NOMO-1 treated with DMSO at 0.1 percent for 48 hours (cell line): Measurements from ENCODE around the gene CEACAM7.
A peak's percentile ranks its signal among the peaks of the same experiment; 100 is the strongest.
"Not testable (repeated sequence)": the region's sequence is repeated elsewhere in the genome, so short reads cannot be mapped to it uniquely, and the experiment has no call there.

Experiments used
- DNase-seq: peaks from one replicate; lab custom pipeline; 2025; ENCODE audit not compliant: unreplicated experiment; lab: John Stamatoyannopoulos, UW

Gene CEACAM7

DNA sequence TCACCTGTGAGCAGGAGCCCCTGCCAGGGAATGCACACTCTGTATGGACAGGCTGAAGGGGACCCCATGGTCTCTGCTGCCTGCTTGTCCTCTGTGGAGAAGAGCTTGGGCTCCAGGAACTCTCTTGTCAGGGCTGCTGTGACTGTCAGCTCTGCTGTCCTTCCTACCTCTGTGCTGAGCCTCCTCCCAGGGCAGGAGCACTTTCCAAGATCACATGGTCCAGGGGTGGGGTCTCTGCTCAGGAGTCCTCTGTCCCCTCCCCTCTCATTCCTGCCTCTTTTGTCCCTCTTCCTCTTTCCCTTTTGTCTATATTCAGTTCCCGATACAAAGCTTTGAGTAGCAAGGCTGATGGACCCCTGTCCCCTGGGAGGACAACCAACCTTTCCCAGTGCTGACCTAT, at the start of gene CEACAM7:
CEACAM7 (minus strand) TSS at position 173 of the 400 bp plus-strand sequence; CDS start at position 68, 105 bp downstream.
- DNase-seq = no peak

DNA sequence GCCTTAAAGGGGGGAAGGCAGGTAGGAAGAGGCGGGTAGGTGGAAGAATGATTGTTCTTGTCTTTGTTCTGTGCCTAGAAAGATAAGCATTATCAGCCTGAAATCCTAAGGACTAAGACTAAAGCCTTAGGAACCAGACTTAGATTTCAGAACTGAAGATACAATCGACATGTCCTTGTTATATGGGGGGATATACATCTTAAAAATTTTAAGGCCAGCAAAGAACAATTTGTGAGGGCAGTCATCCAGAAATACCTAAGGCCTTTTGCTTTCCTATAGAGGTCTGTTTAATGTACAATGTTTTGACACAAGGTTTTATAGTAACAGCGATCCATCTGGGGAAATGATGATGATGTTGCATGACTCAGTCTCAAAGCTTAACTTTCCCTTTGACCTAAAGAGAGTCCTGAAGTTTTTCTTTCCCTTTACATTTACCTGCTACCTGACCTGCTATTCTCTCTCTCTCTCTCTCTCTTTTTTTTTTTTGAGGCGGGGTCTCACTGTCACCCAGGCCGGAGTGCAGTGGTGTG, 47.1 kb upstream of the CEACAM7 start:
- DNase-seq = no peak

DNA sequence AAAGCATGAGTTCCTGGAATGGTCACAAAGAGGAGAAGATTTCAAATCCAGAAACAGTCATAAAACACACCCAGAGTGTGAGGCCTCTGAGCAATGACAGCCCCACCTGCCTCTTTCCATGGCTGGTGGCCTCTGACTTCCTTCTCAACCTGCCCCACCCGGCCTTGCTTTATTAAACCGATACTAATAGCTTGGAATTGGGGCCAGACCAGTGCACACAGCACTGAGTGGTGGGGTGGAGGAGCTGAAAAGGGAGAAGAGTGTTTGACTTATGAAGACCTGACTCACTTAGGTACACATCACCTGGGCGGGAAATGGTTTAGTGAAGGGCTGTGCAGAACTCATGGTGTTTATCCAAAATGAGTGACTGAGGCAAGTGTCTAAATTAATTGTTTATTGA, 46.5 kb upstream of the CEACAM7 start:
- no peak for DNase-seq

DNA sequence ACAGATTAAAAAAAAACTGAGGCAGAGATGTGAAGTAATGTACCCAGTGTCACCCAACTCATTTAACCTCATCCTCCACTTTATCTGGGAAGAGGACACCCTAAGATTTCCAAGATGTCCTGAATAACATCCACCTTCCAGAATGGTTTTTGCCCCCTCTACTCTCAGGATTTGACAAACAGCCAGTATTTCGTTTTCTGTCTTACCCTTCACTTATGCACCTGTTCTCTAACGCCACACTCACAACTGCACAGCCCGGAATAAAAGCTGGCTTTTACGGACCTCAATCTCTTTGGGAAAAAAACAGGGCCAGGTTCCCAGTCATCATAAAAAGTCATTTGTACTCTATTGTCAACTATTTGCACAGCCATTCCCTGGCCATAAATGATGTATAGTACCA, 46.1 kb upstream of the CEACAM7 start:
- no peak for DNase-seq

DNA sequence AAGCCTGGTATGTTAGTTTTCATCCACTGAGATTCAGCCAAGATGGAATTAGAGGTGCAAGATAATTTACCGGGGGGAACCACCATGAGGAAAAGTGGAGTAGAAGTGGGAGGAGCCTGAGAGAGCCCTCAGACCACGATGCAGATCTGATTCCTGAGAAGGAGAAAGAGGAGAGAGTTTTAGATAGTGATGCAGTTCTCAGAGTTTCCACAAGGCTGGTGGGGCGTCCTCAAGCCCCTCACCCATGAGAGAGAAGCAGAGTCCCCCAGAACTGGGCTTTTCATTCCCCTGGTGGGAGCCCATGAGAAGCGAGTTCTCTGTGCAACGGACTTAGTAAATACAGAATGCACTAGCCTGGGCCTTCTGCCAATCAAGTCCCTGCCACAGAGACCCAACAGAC, 38.4 kb upstream of the CEACAM7 start:
- no peak for DNase-seq

DNA sequence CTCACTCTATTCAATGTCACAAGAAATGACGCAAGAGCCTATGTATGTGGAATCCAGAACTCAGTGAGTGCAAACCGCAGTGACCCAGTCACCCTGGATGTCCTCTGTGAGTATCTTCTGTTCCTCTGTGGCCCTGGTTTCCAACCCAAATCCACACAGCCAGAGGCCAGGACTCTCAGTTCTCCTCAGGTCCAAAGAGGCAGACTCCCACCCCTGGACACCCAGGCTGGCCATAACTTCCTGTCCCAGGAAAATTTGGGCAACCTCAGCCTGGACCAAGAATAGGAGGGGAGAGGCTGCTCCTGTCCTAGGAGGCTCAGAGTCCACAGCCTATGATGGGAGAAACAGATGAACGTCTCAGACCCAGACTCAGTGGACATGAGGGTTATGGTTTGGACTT, 32.0 kb upstream of the CEACAM7 start:
- no peak for DNase-seq

DNA sequence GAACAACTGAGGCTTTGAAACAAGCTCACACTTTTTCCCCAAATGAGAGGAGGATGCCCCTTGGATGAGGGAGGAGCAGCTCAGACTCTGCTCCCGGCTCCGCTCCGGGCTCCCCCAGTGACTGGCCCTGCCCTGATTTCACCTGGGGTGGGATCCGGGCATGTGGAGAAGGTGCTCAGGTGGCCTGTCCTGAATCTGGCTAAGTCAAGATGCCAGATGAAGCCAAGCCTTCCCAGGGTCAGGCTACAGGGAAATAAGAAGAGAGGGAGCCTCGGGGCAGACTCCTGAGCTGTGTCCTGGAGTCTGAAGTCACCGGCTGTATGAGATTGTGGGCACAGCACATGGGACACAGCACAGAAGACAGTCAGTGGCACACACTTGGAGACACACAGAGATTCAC, 30.7 kb upstream of the CEACAM7 start:
- DNase-seq = no peak

DNA sequence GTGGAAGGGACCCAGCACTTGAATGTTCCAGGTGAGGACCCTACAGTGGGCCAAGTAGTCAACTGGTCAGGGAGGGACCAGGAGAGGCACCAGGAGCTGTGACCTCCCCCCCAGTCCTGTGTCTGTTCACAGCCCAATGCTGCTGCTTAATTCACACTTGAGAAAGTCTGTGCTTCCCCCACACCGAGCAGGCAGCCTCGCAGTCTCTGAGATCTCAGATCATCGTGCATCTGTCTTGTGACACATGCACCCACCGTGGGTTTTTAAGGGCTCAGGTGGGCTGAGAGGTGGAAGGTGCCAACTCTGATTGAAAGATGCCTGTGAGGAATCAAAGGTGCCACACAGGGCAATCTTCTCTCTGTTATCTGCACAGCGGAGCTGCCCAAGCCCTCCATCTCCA, 26.5 kb upstream of the CEACAM7 start:
- no peak for DNase-seq

- no peak for DNase-seq
These were observed 23.5 kb upstream of the CEACAM7 start for GRCh38 chr19:41711376-41712261.

DNA sequence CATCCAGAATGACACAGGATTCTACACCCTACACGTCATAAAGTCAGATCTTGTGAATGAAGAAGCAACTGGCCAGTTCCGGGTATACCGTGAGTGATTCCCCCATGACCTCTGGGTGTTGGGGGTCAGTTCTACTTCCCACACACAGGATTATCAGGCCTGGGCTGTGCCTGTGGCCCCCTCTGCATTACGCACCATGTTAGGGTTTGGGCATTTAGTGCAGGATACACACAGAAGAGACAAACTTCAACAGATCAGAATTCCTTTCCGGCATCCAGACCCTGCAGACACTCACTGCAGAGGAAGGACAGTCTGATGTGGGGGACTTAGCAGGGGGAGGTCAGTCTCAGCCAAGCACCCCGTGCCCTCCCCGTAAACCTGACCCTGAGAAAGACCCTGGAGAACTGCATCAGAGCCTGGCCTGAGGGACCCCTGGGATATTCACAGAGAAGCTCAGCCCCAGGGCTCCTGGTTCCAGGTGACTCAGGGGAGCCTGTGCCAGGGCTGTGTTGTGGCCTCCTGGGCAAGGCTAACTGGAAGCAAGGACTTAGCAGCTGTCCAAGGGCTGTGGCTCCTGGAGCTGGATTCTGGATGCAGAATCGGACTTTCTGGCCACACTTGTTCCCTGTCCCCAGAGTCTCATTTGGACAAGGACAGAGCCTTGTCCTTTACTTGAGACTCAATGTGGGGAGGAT, 22.0 kb upstream of the CEACAM7 start:
- no peak for DNase-seq

DNA sequence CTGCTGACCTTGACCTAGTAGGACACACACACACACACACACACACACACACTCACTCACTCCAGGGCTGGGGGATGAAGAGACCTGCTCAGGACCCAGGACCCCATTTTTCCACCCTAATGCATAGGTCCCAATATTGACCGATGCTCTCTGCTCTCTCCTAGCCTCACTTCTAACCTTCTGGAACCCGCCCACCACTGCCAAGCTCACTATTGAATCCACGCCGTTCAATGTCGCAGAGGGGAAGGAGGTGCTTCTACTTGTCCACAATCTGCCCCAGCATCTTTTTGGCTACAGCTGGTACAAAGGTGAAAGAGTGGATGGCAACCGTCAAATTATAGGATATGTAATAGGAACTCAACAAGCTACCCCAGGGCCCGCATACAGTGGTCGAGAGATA, 21.4 kb upstream of the CEACAM7 start:
- DNase-seq = not testable (repeated sequence)

GRCh38 chr19:41708481-41708880, 20.4 kb upstream of the CEACAM7 start, which contains the start of gene CEACAM5:
TSS of gene CEACAM5 (plus strand) at chr19:41708626. CDS start at chr19:41708732, 106 bp downstream.
- no peak for DNase-seq

DNA sequence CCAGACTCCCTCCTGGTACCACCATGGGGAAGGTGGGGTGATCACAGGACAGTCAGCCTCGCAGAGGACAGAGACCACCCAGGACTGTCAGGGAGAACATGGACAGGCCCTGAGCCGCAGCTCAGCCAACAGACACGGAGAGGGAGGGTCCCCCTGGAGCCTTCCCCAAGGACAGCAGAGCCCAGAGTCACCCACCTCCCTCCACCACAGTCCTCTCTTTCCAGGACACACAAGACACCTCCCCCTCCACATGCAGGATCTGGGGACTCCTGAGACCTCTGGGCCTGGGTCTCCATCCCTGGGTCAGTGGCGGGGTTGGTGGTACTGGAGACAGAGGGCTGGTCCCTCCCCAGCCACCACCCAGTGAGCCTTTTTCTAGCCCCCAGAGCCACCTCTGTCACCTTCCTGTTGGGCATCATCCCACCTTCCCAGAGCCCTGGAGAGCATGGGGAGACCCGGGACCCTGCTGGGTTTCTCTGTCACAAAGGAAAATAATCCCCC, 19.9 kb upstream of the CEACAM7 start:
- DNase-seq = no peak

- no peak for DNase-seq
These were observed 19.4 kb upstream of the CEACAM7 start for GRCh38 chr19:41707502-41707812.

GRCh38 chr19:41706741-41707501, 18.9 kb upstream of the CEACAM7 start:
- DNase-seq = peak; percentile 74

GRCh38 chr19:41705393-41706174, 17.5 kb upstream of the CEACAM7 start:
- DNase-seq = peak; percentile 26

GRCh38 chr19:41703602-41704293, 15.7 kb upstream of the CEACAM7 start:
- no peak for DNase-seq

DNA sequence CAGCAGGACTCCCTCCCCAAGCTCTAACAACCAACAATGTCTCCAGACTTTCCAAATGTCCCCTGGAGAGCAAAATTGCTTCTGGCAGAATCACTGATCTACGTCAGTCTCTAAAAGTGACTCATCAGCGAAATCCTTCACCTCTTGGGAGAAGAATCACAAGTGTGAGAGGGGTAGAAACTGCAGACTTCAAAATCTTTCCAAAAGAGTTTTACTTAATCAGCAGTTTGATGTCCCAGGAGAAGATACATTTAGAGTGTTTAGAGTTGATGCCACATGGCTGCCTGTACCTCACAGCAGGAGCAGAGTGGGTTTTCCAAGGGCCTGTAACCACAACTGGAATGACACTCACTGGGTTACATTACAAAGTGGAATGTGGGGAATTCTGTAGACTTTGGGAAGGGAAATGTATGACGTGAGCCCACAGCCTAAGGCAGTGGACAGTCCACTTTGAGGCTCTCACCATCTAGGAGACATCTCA, 14.1 kb upstream of the CEACAM7 start:
- no peak for DNase-seq

- peak; percentile 28 for DNase-seq
These were observed 13.5 kb upstream of the CEACAM7 start for GRCh38 chr19:41701401-41702075.
